PC-3 (cell line): ENCODE data around the gene PPARD. TPM values are rescaled to one million over a fixed set of nuclear protein-coding genes. Genes with fewer than 3 reads are reported as not detected.

Source experiments
- ATAC-seq: fragments of 200-7000 bp; cut with Tn5 transposase; 2 replicates; pipeline ENCODE4 v1.9.1; 2020; ENCODE audit warnings: mild to moderate bottlenecking, moderate library complexity
- BruUV-seq: library from RNA; stranded (reverse); fragments of 400-500 nt; replicated peaks from 2 replicates; lab custom pipeline; 2021; lab: Mats Ljungman, UMichigan
- CTCF ChIA-PET: fragments of 300-600 bp; sonication (Branson Sonifier 250); formaldehyde crosslinking; loops from one replicate; lab custom pipeline; 2022; ENCODE audit warnings: antibody characterized with exemption; lab: Charles Lee
- POLR2A ChIA-PET: fragments of 300-600 bp; sonication (Branson Sonifier 250); formaldehyde crosslinking; loops from one replicate; lab custom pipeline; 2022; ENCODE audit warnings: antibody characterized with exemption; ENCODE audit not compliant: unreplicated experiment; lab: Charles Lee
- DNase-seq: peaks from one replicate; pipeline ENCODE4 v3.0.0-alpha.2; 2015
- H2AFZ ChIP-seq: fragments of 300-600 bp; sonication (generic); 2 replicates; pipeline ENCODE4 v1.6.0; 2016; ENCODE audit warnings: antibody characterized with exemption, low read length
- H3F3A ChIP-seq: fragments of 300-600 bp; sonication (generic); one replicate; pipeline ENCODE4 v1.6.0; 2017; ENCODE audit warnings: antibody characterized with exemption, low read length, control low read depth, mild to moderate bottlenecking; ENCODE audit not compliant: unreplicated experiment
- H3K27ac ChIP-seq: fragments of 300-600 bp; sonication (generic); 2 replicates; pipeline ENCODE4 v1.5.1; 2016; ENCODE audit warnings: mild to moderate bottlenecking, low read length
- H3K27me3 ChIP-seq: fragments of 300-600 bp; sonication (generic); 2 replicates; pipeline ENCODE4 v1.6.1; 2016; ENCODE audit warnings: low read length, mixed read lengths
- H3K36me3 ChIP-seq: fragments of 300-600 bp; sonication (generic); 2 replicates; pipeline ENCODE4 v1.6.1; 2016; ENCODE audit warnings: low read depth, mixed run types, low read length, mixed read lengths
- H3K4me1 ChIP-seq: fragments of 300-600 bp; sonication (generic); 2 replicates; pipeline ENCODE4 v1.5.1; 2016; ENCODE audit warnings: low read length; ENCODE audit not compliant: insufficient read depth
- H3K4me2 ChIP-seq: fragments of 300-600 bp; sonication (generic); 2 replicates; pipeline ENCODE4 v1.6.0; 2016; ENCODE audit warnings: low read length
- H3K4me3 ChIP-seq: fragments of 300-600 bp; sonication (generic); 2 replicates; pipeline ENCODE4 v1.5.1; 2016; ENCODE audit warnings: mild to moderate bottlenecking, low read length, mixed read lengths
- H3K79me2 ChIP-seq: fragments of 300-600 bp; sonication (generic); 2 replicates; pipeline ENCODE4 v1.6.1; 2017; ENCODE audit warnings: low read length, mixed read lengths
- H3K9ac ChIP-seq: fragments of 300-600 bp; sonication (generic); 2 replicates; pipeline ENCODE4 v1.6.0; 2016; ENCODE audit warnings: mild to moderate bottlenecking, low read length
- H3K9me2 ChIP-seq: fragments of 300-600 bp; sonication (generic); replicated peaks from 2 replicates; pipeline ENCODE4 v1.6.1; 2016; ENCODE audit warnings: mixed run types, low read length, mixed read lengths
- H3K9me3 ChIP-seq: fragments of 300-600 bp; sonication (generic); 2 replicates; pipeline ENCODE4 v1.6.1; 2016; ENCODE audit warnings: low read length, mixed read lengths
- H4K20me1 ChIP-seq: fragments of 300-600 bp; sonication (generic); 2 replicates; pipeline ENCODE4 v1.6.1; 2016; ENCODE audit warnings: low read length, mixed read lengths
- CTCF ChIP-seq: fragments of 300-600 bp; sonication (generic); conservative IDR thresholded peaks from 2 replicates; pipeline ENCODE4 v1.5.1; 2017; ENCODE audit warnings: antibody characterized with exemption, low read depth, mild to moderate bottlenecking, low read length
- EZH2 ChIP-seq: fragments of 300-600 bp; sonication (generic); IDR thresholded peaks from one replicate; pipeline ENCODE4 v1.6.1; 2017; ENCODE audit warnings: antibody characterized with exemption, mild to moderate bottlenecking, low read length; ENCODE audit not compliant: unreplicated experiment
- EZH2phosphoT487 ChIP-seq: fragments of 300-600 bp; sonication (generic); IDR thresholded peaks from 2 replicates; pipeline ENCODE4 v1.6.1; 2018; ENCODE audit warnings: mild to moderate bottlenecking, antibody characterized with exemption, low read length, borderline replicate concordance
- intact Hi-C: fragments of 100-400 bp; cut with micrococcal nuclease; formaldehyde crosslinking; loops from 2 replicates; pipeline ENCODE4 v1.9.0; 2023
- total RNA-seq: library from RNA; depleted of rRNA; stranded (reverse); fragments of >200 nt; gene quantifications from 2 replicates; pipeline ENCODE4 v1.2.3, GENCODE V29; 2014

PPARD gene
- total RNA-seq, 1 experiment from 2014 or later, result 24.5 TPM

DNA sequence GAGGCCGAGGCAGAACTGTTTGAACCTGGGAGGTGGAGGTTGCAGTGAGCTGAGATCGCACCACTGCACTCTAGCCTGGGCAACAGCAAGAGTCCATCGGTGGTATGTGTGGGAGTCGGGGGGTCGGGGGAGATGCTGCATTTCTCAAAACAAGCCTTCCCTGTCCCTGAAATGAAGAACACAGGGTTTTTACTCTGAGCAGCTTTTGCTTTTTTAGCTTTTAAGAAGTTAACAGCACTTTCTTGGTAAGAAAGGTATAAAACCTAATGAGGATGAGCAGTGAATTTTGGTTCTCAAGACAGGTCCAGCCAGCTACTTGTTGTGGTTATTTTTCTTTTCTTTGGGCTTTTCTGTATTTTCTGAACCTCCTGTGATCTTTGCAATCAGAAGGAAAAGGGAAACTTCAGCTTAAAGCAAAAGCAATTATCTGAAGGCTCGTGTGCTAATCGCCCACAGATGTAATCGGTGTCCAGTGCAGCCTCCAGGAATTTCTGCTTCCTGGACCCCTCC lies 129.5 kb downstream of the PPARD start:
- H3K9me2 ChIP-seq, result no peaks in the 10 kb centered on the region
- BruUV-seq, result no TSS peak
- H3K27ac ChIP-seq, result no peak overlapping the region
- H3F3A ChIP-seq, result peaks cover 41% of the 10 kb centered on the region
- no peak overlapping the region for H3K9ac ChIP-seq
- no peak overlapping the region for H2AFZ ChIP-seq
- no peaks in the 10 kb centered on the region for H3K9me3 ChIP-seq
- TF ChIP-seq EZH2phosphoT487 (no peak), EZH2 (no peak), CTCF (no peak)
- peaks cover 27% of the 10 kb centered on the region for H3K4me1 ChIP-seq
- H3K27me3 ChIP-seq, result no peaks in the 10 kb centered on the region
- ATAC-seq (no peak), DNase-seq (no peak)
- CTCF ChIA-PET, result interaction anchor here (0.6 kb wide), 1 partner anchor 45 kb away, joined by 3 read pairs; no protein-coding TSS in a partner anchor
- intact Hi-C loops, result no loop called here
- H3K4me2 ChIP-seq, result peak overlapping the region; percentile 99
- POLR2A ChIA-PET, result interaction anchor here (0.5 to 0.6 kb wide), 2 partner anchors 130 to 204 kb away, joined by 3 to 6 read pairs; no protein-coding TSS in a partner anchor
- H3K4me3 ChIP-seq, result peak overlapping the region; percentile 82; the same call in 1 of the 2 replicates
- H3K36me3 ChIP-seq, result peaks cover 47% of the 10 kb centered on the region
- H4K20me1 ChIP-seq, result peaks cover 52% of the 10 kb centered on the region
- H3K79me2 ChIP-seq, result peaks cover 45% of the 10 kb centered on the region

GRCh38 chr6:35473075-35473849 lies 130.9 kb downstream of the PPARD start:
- H3K9me2 ChIP-seq, result no peaks in the 10 kb centered on the region
- peaks cover 41% of the 10 kb centered on the region for H3K79me2 ChIP-seq
- H3K4me2 ChIP-seq, result no peak overlapping the region
- no peak overlapping the region for H2AFZ ChIP-seq
- H3K27ac ChIP-seq, result no peak overlapping the region
- H3K4me3 ChIP-seq, result no peak overlapping the region
- DNase-seq, result no peak
- H3K4me1 ChIP-seq, result peaks cover 19% of the 10 kb centered on the region
- intact Hi-C loops, result no loop called here
- no peak for ATAC-seq
- H3K27me3 ChIP-seq, result no peaks in the 10 kb centered on the region
- H3K9me3 ChIP-seq, result no peaks in the 10 kb centered on the region
- BruUV-seq, result no TSS peak
- no peak for TF ChIP-seq CTCF
- TF ChIP-seq EZH2phosphoT487, result no peak
- no peak for TF ChIP-seq EZH2
- peaks cover 41% of the 10 kb centered on the region for H3F3A ChIP-seq
- CTCF ChIA-PET, result interaction anchor here (0.6 kb wide), 1 partner anchor 232 kb away, joined by 3 read pairs; no protein-coding TSS in a partner anchor
- peaks cover 52% of the 10 kb centered on the region for H4K20me1 ChIP-seq
- POLR2A ChIA-PET, result interaction anchor here (0.6 kb wide), 1 partner anchor 145 kb away, joined by 5 read pairs; no protein-coding TSS in a partner anchor
- no peak overlapping the region for H3K9ac ChIP-seq
- peaks cover 47% of the 10 kb centered on the region for H3K36me3 ChIP-seq

DNA sequence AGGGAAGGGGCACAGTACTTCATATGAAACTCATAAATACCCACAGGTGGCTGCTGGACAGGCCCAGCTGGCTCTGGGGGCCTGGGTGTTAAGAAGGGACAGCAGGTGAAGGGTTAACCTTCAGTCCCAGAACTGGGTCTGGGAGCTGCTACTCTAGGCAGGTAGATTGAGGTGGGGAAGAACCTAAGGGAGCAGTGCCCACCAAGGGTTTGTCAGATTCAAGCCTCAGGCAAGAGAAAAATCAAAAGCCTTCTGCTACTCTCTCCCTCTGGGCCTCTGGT lies 131.4 kb downstream of the PPARD start:
- Histone ChIP-seq H3K79me2 (peaks cover 36% of the 10 kb centered on the region), H3K4me1 (peaks cover 19% of the 10 kb centered on the region), H3K27ac (no peak overlapping the region), H3K9me2 (no peaks in the 10 kb centered on the region), H2AFZ (no peak overlapping the region), H3F3A (peaks cover 41% of the 10 kb centered on the region), H3K9me3 (no peaks in the 10 kb centered on the region), H3K27me3 (no peaks in the 10 kb centered on the region), H3K9ac (no peak overlapping the region), H4K20me1 (peaks cover 49% of the 10 kb centered on the region), H3K36me3 (peaks cover 44% of the 10 kb centered on the region), H3K4me2 (no peak overlapping the region), H3K4me3 (no peak overlapping the region)
- no TSS peak for BruUV-seq
- CTCF ChIA-PET, result interaction anchor here (0.6 kb wide), 1 partner anchor 233 kb away, joined by 3 read pairs; no protein-coding TSS in a partner anchor
- DNase-seq (no peak), ATAC-seq (no peak)
- TF ChIP-seq EZH2phosphoT487 (no peak), EZH2 (no peak), CTCF (no peak)
- POLR2A ChIA-PET, result interaction anchor here (0.6 kb wide), 1 partner anchor 146 kb away, joined by 5 read pairs; no protein-coding TSS in a partner anchor
- intact Hi-C loops, result no loop called here
